Prostate gland (tissue), 2 donors: ENCODE results near the gene OR13J1. TPM values are rescaled to one million over a fixed set of nuclear protein-coding genes. Genes with fewer than 3 reads are reported as not detected.

ENCODE experiments used
- DNase-seq: peaks from one replicate; pipeline ENCODE4 v3.0.0-alpha.2; 2019; ENCODE audit warnings: low spot score
- H3K27ac ChIP-seq, 2 donors: fragments of 200-600 bp; sonication (generic); 2 replicates each; pipeline ENCODE4 v1.5.1; 2017 to 2019
- H3K27me3 ChIP-seq: fragments of 200-600 bp; sonication (generic); replicated peaks from 2 replicates; pipeline ENCODE4 v1.5.1; 2019; ENCODE audit not compliant: insufficient read depth
- H3K36me3 ChIP-seq, 2 donors: fragments of 200-600 bp; sonication (generic); 1 replicate in 1 of 2; 2 replicates in 1 of 2; pipeline versions ENCODE4 v1.5.1 to v1.8.1; 2017 to 2019
- H3K4me1 ChIP-seq: fragments of 200-600 bp; sonication (generic); replicated peaks from 2 replicates; pipeline ENCODE4 v1.5.1; 2019
- H3K4me3 ChIP-seq, 2 donors: fragments of 200-600 bp; sonication (generic); 2 replicates each; pipeline ENCODE4 v1.5.1; 2017 to 2019
- H3K9me3 ChIP-seq: fragments of 200-600 bp; sonication (generic); 2 replicates; pipeline ENCODE4 v1.5.1; 2017
- CTCF ChIP-seq, 4 experiments: fragments of 200-600 bp in 2 of 4; fragments of 450-650 bp in 2 of 4; sonication (generic) in 2 of 4; IDR thresholded peaks; 1 replicate in 3 of 4; 2 replicates in 1 of 4; pipeline ENCODE4 v1.5.1; 2016 to 2019; ENCODE audit warnings: antibody characterized with exemption in 4 of 4, mild to moderate bottlenecking in 2 of 4, moderate library complexity in 2 of 4
- POLR2A ChIP-seq: fragments of 450-650 bp; IDR thresholded peaks from one replicate; pipeline ENCODE4 v1.6.1; 2016; ENCODE audit warnings: antibody characterized with exemption, mild to moderate bottlenecking
- POLR2AphosphoS5 ChIP-seq: sonication (generic); formaldehyde crosslinking; IDR thresholded peaks from one replicate; pipeline ENCODE4 v1.6.1; 2017; ENCODE audit warnings: antibody characterized with exemption
- WGBS: methylation state at CpG from one replicate; pipeline ENCODE4 v1.1.5; 2018; 5-methylcytosine and 5-hydroxymethylcytosine counted together
- intact Hi-C: fragments of 100-400 bp; cut with DNase I; formaldehyde crosslinking; loops from one replicate; pipeline ENCODE4 v1.14.2; 2022
- total RNA-seq, 2 donors: library from RNA; depleted of rRNA; stranded (reverse); fragments of >200 nt; gene quantifications; one replicate each; pipeline ENCODE4 v1.1.0, GENCODE V29; 2016

Gene OR13J1
- total RNA-seq, 2 donors from 2014 or later: not detected

GRCh38 chr9:35845824-35846771, 24.1 kb downstream of the OR13J1 start:
- no peaks in the 10 kb centered on the region for H3K9me3 ChIP-seq
- H3K27ac ChIP-seq: peak overlapping the region in 1 of 2 donors; percentile 38
- no peaks in the 10 kb centered on the region for H3K4me1 ChIP-seq
- no peak for TF ChIP-seq CTCF (IDR thresholded peaks at IDR 0.05)
- TF ChIP-seq POLR2A: no peak
- TF ChIP-seq POLR2AphosphoS5: no peak
- no peak for DNase-seq
- intact Hi-C loops: no loop called here
- 66% methylated on average over 53 of the region's 53 CpGs for WGBS
- H3K27me3 ChIP-seq: no peaks in the 10 kb centered on the region
- H3K36me3 ChIP-seq: no peaks in the 10 kb centered on the region
- H3K4me3 ChIP-seq: no peak overlapping the region

GRCh38 chr9:35844628-35845270, 25.5 kb downstream of the OR13J1 start:
- WGBS: 19% methylated on average over 7 of the region's 7 CpGs
- Histone ChIP-seq H3K27me3 (no peaks in the 10 kb centered on the region), H3K9me3 (no peaks in the 10 kb centered on the region), H3K27ac (peak overlapping the region; percentile 0 to 38), H3K4me3 (no peak overlapping the region), H3K4me1 (no peaks in the 10 kb centered on the region), H3K36me3 (no peaks in the 10 kb centered on the region)
- peak; percentile 83 for DNase-seq
- intact Hi-C loops: no loop called here
- TF ChIP-seq POLR2A (no peak), POLR2AphosphoS5 (peak; percentile 78), CTCF (IDR thresholded peaks at IDR 0.05) (no peak)

GRCh38 chr9:35842795-35843194, 27.4 kb downstream of the OR13J1 start:
- no peak for DNase-seq
- Histone ChIP-seq H3K9me3 (no peaks in the 10 kb centered on the region), H3K27me3 (no peaks in the 10 kb centered on the region), H3K36me3 (no peaks in the 10 kb centered on the region), H3K27ac (no peak overlapping the region), H3K4me1 (no peaks in the 10 kb centered on the region), H3K4me3 (no peak overlapping the region)
- 85% methylated on average over 3 of the region's 3 CpGs for WGBS
- intact Hi-C loops: no loop called here
- TF ChIP-seq CTCF (IDR thresholded peaks at IDR 0.05) (no peak), POLR2AphosphoS5 (no peak), POLR2A (no peak)

GRCh38 chr9:35842020-35842745, 28.0 kb downstream of the OR13J1 start:
- Histone ChIP-seq H3K27ac (no peak overlapping the region), H3K27me3 (no peaks in the 10 kb centered on the region), H3K36me3 (no peaks in the 10 kb centered on the region), H3K4me1 (no peaks in the 10 kb centered on the region), H3K9me3 (no peaks in the 10 kb centered on the region), H3K4me3 (no peak overlapping the region)
- TF ChIP-seq POLR2A (no peak), CTCF (IDR thresholded peaks at IDR 0.05) (no peak), POLR2AphosphoS5 (no peak)
- intact Hi-C loops: no loop called here
- 94% methylated on average over 17 of the region's 17 CpGs for WGBS
- no peak for DNase-seq
